Thyroid gland (tissue), 4 donors: ENCODE results near the gene CRISP2. TPM values are rescaled to one million over a fixed set of nuclear protein-coding genes. Genes with fewer than 3 reads are reported as not detected.
"Not testable (repeated sequence)": the region's sequence is repeated elsewhere in the genome, so short reads cannot be mapped to it uniquely, and the experiment has no call there.

Experiments
- DNase-seq, 2 donors: peaks; one replicate each; pipeline ENCODE4 v3.0.0-alpha.2; 2019
- H3K27ac ChIP-seq, 3 donors: fragments of 200-600 bp; sonication (generic); 1 replicate in 2 of 3; 2 replicates in 1 of 3; pipeline ENCODE4 v1.5.1; 2016 to 2019; ENCODE audit warnings: mild to moderate bottlenecking in 1 of 3, moderate library complexity in 1 of 3
- H3K27me3 ChIP-seq: fragments of 200-600 bp; sonication (generic); one replicate; pipeline ENCODE4 v1.5.1; 2019
- H3K36me3 ChIP-seq, 2 donors: fragments of 200-600 bp; sonication (generic); one replicate each; pipeline ENCODE4 v1.5.1; 2016 to 2019
- H3K4me1 ChIP-seq, 2 donors: fragments of 200-600 bp; sonication (generic); one replicate each; pipeline ENCODE4 v1.5.1; 2017 to 2019
- H3K4me3 ChIP-seq, 3 donors: fragments of 200-600 bp; sonication (generic); replicated peaks in 1 of 3; 1 replicate in 2 of 3; 2 replicates in 1 of 3; pipeline ENCODE4 v1.5.1; 2016; ENCODE audit warnings: mild to moderate bottlenecking in 1 of 3
- H3K9me3 ChIP-seq: fragments of 200-600 bp; sonication (generic); one replicate; pipeline ENCODE4 v1.5.1; 2017
- CTCF ChIP-seq, 6 experiments: fragments of 200-600 bp in 3 of 6; fragments of 450-650 bp in 3 of 6; sonication (generic) in 3 of 6; IDR thresholded peaks; one replicate each; pipeline ENCODE4 v1.5.1; 2016 to 2019; ENCODE audit warnings: antibody characterized with exemption in 6 of 6, mild to moderate bottlenecking in 2 of 6, inconsistent platforms in 1 of 6, moderate library complexity in 1 of 6
- POLR2A ChIP-seq, 2 donors: fragments of 450-650 bp; IDR thresholded peaks; one replicate each; pipeline ENCODE4 v1.6.1; 2017; ENCODE audit warnings: antibody characterized with exemption in 2 of 2, mild to moderate bottlenecking in 2 of 2, moderate library complexity in 1 of 2
- WGBS, 2 donors: methylation state at CpG; one replicate each; pipeline ENCODE4 v1.1.5; 2017; 5-methylcytosine and 5-hydroxymethylcytosine counted together
- intact Hi-C: fragments of 100-400 bp; cut with DNase I; formaldehyde crosslinking; loops from one replicate; pipeline ENCODE4 v1.15.1; 2023
- total RNA-seq, 4 donors: library from RNA; depleted of rRNA; stranded (reverse); fragments of >200 nt; gene quantifications; one replicate each; pipeline ENCODE4 v1.2.3, GENCODE V29; 2016

The CRISP2 gene
- total RNA-seq, 4 donors from 2014 or later, result 0.33 to 2.7 (median 0.39) TPM; not detected in 1

GRCh38 chr6:49668083-49668511 is 45.2 kb downstream of the CRISP2 start:
- H3K27me3 ChIP-seq, result no peaks in the 10 kb centered on the region
- no peaks in the 10 kb centered on the region for H3K9me3 ChIP-seq
- H3K4me3 ChIP-seq, result no peak overlapping the region
- no peak for TF ChIP-seq POLR2A (IDR thresholded peaks at IDR 0.05)
- no peak for TF ChIP-seq CTCF (IDR thresholded peaks at IDR 0.05)
- H3K36me3 ChIP-seq, result no peaks in the 10 kb centered on the region
- H3K4me1 ChIP-seq, result no peaks in the 10 kb centered on the region
- no peak overlapping the region for H3K27ac ChIP-seq
- intact Hi-C loops, result no loop called here
- no peak for DNase-seq

GRCh38 chr6:49666930-49667757 is 46.2 kb downstream of the CRISP2 start:
- Histone ChIP-seq H3K4me3 (no peak overlapping the region), H3K27ac (no peak overlapping the region), H3K36me3 (no peaks in the 10 kb centered on the region), H3K27me3 (no peaks in the 10 kb centered on the region), H3K4me1 (no peaks in the 10 kb centered on the region), H3K9me3 (no peaks in the 10 kb centered on the region)
- intact Hi-C loops, result no loop called here
- DNase-seq, result no peak
- 61 to 71% methylated on average over 5 of the region's 5 CpGs for WGBS, 2 donors
- no peak for TF ChIP-seq POLR2A (IDR thresholded peaks at IDR 0.05)
- TF ChIP-seq CTCF (IDR thresholded peaks at IDR 0.05), result no peak

- Histone ChIP-seq H3K4me1 (no peaks in the 10 kb centered on the region), H3K9me3 (no peaks in the 10 kb centered on the region), H3K27ac (no peak overlapping the region), H3K36me3 (no peaks in the 10 kb centered on the region), H3K27me3 (no peaks in the 10 kb centered on the region), H3K4me3 (no peak overlapping the region)
- no peak for DNase-seq
- 70% methylated on average over 1 of the region's 1 CpG for WGBS, 2 donors
- intact Hi-C loops, result no loop called here
- no peak for TF ChIP-seq POLR2A (IDR thresholded peaks at IDR 0.05)
- no peak for TF ChIP-seq CTCF (IDR thresholded peaks at IDR 0.05)
Measured at GRCh38 chr6:49666480-49666879, 46.9 kb downstream of the CRISP2 start.

GRCh38 chr6:49664817-49665216 is 48.5 kb downstream of the CRISP2 start:
- Histone ChIP-seq H3K9me3 (no peaks in the 10 kb centered on the region), H3K36me3 (no peaks in the 10 kb centered on the region), H3K27ac (no peak overlapping the region), H3K4me3 (no peak overlapping the region), H3K4me1 (no peaks in the 10 kb centered on the region), H3K27me3 (no peaks in the 10 kb centered on the region)
- DNase-seq, result no peak
- TF ChIP-seq CTCF (IDR thresholded peaks at IDR 0.05), result no peak
- intact Hi-C loops, result no loop called here
- WGBS, 2 donors, result 78 to 85% methylated on average over 3 of the region's 3 CpGs

GRCh38 chr6:49664054-49664453 is 49.3 kb downstream of the CRISP2 start:
- 88 to 97% methylated on average over 1 of the region's 1 CpG for WGBS, 2 donors
- H3K27me3 ChIP-seq, H3K4me3 ChIP-seq, H3K4me1 ChIP-seq, H3K27ac ChIP-seq, DNase-seq, intact Hi-C loops, H3K36me3 ChIP-seq, H3K9me3 ChIP-seq: not testable (repeated sequence)
